HEK293 (cell line): ENCODE measurements around the gene TAMALIN.
A peak's percentile ranks its signal among the peaks of the same experiment; 100 is the strongest.

Experiments used
- CTCF ChIA-PET: fragments of 350-600 bp; formaldehyde crosslinking; extraction: SDS; loops from one replicate; lab custom pipeline; 2021; ENCODE audit warnings: antibody characterized with exemption; lab: Yijun Ruan, JAX
- POLR2A ChIA-PET: fragments of 300-600 bp; formaldehyde crosslinking; extraction: SDS; loops from one replicate; lab custom pipeline; 2020; ENCODE audit warnings: antibody characterized with exemption, inconsistent platforms; lab: Yijun Ruan, JAX
- H3K27ac ChIP-seq: fragments of 200-500 bp; sonication (Bioruptor generic); 2 replicates; pipeline ENCODE4 v1.5.1; 2014; ENCODE audit warnings: low read depth, low read length, control low read depth, inconsistent platforms; ENCODE audit errors: extremely low read depth
- H3K36me3 ChIP-seq, 2 experiments: fragments of 200-500 bp in 1 of 2; sonication (Bioruptor generic) in 1 of 2; 1 replicate in 1 of 2; 2 replicates in 1 of 2; pipeline ENCODE4 v1.5.1; 2014 to 2017; ENCODE audit warnings: inconsistent platforms in 2 of 2, low read length in 2 of 2; ENCODE audit not compliant: control insufficient read depth in 2 of 2, insufficient read depth in 1 of 2
- H3K4me1 ChIP-seq: fragments of 200-500 bp; sonication (Bioruptor generic); 2 replicates; pipeline ENCODE4 v1.5.1; 2014; ENCODE audit warnings: mild to moderate bottlenecking, low read length, inconsistent platforms; ENCODE audit not compliant: control insufficient read depth, insufficient read depth
- H3K4me3 ChIP-seq: 2 replicates; pipeline ENCODE4 v1.5.1; 2011; ENCODE audit warnings: low read depth, mild to moderate bottlenecking, control low read depth, low read length, moderate library complexity
- H3K9me3 ChIP-seq: fragments of 200-500 bp; sonication (Bioruptor generic); 2 replicates; pipeline ENCODE4 v1.5.1; 2014; ENCODE audit warnings: low read depth, low read length, inconsistent platforms; ENCODE audit not compliant: control insufficient read depth, insufficient read depth
- CTCF ChIP-seq: fragments of 450-650 bp; formaldehyde crosslinking; IDR thresholded peaks from 2 replicates; pipeline ENCODE4 v1.5.1; 2016; ENCODE audit warnings: missing biosample characterization, missing genetic modification characterization
- GLIS1 ChIP-seq: fragments of 450-650 bp; formaldehyde crosslinking; IDR thresholded peaks from 2 replicates; pipeline ENCODE4 v1.5.1; 2016; ENCODE audit warnings: missing biosample characterization, missing genetic modification characterization
- IKZF3 ChIP-seq: fragments of 450-650 bp; IDR thresholded peaks from 2 replicates; pipeline ENCODE4 v1.5.0; 2018; ENCODE audit warnings: missing biosample characterization, mild to moderate bottlenecking, missing genetic modification characterization, moderate library complexity
- INSM2 ChIP-seq: fragments of 450-650 bp; formaldehyde crosslinking; IDR thresholded peaks from 2 replicates; pipeline ENCODE4 v1.5.1; 2016; ENCODE audit warnings: missing biosample characterization, missing genetic modification characterization
- ZBTB17 ChIP-seq: fragments of 450-650 bp; formaldehyde crosslinking; IDR thresholded peaks from 2 replicates; pipeline ENCODE4 v1.5.1; 2016; ENCODE audit warnings: missing biosample characterization, missing genetic modification characterization
- ZNF202 ChIP-seq: fragments of 450-650 bp; formaldehyde crosslinking; IDR thresholded peaks from 2 replicates; pipeline ENCODE4 v1.5.1; 2016; ENCODE audit warnings: missing biosample characterization, missing genetic modification characterization, borderline replicate concordance
- ZNF214 ChIP-seq: fragments of 450-650 bp; formaldehyde crosslinking; IDR thresholded peaks from 2 replicates; pipeline ENCODE4 v1.5.1; 2017; ENCODE audit warnings: missing biosample characterization, mild to moderate bottlenecking, missing genetic modification characterization, borderline replicate concordance
- ZNF221 ChIP-seq: fragments of 450-650 bp; formaldehyde crosslinking; IDR thresholded peaks from 2 replicates; pipeline ENCODE4 v1.5.1; 2017; ENCODE audit warnings: missing biosample characterization, missing genetic modification characterization, borderline replicate concordance
- ZNF354C ChIP-seq: fragments of 450-650 bp; formaldehyde crosslinking; IDR thresholded peaks from 2 replicates; pipeline ENCODE4 v1.5.1; 2016; ENCODE audit warnings: missing biosample characterization, missing genetic modification characterization, low read depth, borderline replicate concordance
- ZNF426 ChIP-seq: fragments of 450-650 bp; formaldehyde crosslinking; IDR thresholded peaks from 2 replicates; pipeline ENCODE4 v1.5.1; 2017; ENCODE audit warnings: missing biosample characterization, missing genetic modification characterization, mild to moderate bottlenecking, inconsistent platforms, moderate library complexity
- ZNF610 ChIP-seq: fragments of 450-650 bp; formaldehyde crosslinking; IDR thresholded peaks from 2 replicates; pipeline ENCODE4 v1.5.1; 2016; ENCODE audit warnings: missing biosample characterization, missing genetic modification characterization, borderline replicate concordance
- ZNF654 ChIP-seq: fragments of 450-650 bp; formaldehyde crosslinking; IDR thresholded peaks from 2 replicates; pipeline ENCODE4 v1.5.1; 2016; ENCODE audit warnings: low read depth, missing biosample characterization, missing genetic modification characterization
- ZNF660 ChIP-seq: fragments of 450-650 bp; IDR thresholded peaks from 2 replicates; pipeline ENCODE4 v1.5.1; 2018; ENCODE audit warnings: missing biosample characterization, mild to moderate bottlenecking, missing genetic modification characterization
- ZNF664 ChIP-seq: fragments of 450-650 bp; formaldehyde crosslinking; IDR thresholded peaks from 2 replicates; pipeline ENCODE4 v1.5.1; 2016; ENCODE audit warnings: missing biosample characterization, missing genetic modification characterization
- ZNF791 ChIP-seq: fragments of 450-650 bp; formaldehyde crosslinking; IDR thresholded peaks from 2 replicates; pipeline ENCODE4 v1.5.1; 2016; ENCODE audit warnings: missing biosample characterization, missing genetic modification characterization
- ZSCAN30 ChIP-seq: fragments of 450-650 bp; IDR thresholded peaks from 2 replicates; pipeline ENCODE4 v1.5.1; 2018; ENCODE audit warnings: missing biosample characterization, mild to moderate bottlenecking, missing genetic modification characterization, moderate library complexity
- TF ChIP-seq, protein P1 (sequence below): fragments of 450-650 bp; formaldehyde crosslinking; IDR thresholded peaks from 2 replicates; pipeline ENCODE4 v1.5.1; 2016; ENCODE audit warnings: missing biosample characterization, missing genetic modification characterization
- TF ChIP-seq, protein P2 (sequence below): sonication (generic); formaldehyde crosslinking; IDR thresholded peaks from 2 replicates; pipeline ENCODE4 v1.8.1; 2022; ENCODE audit warnings: mild to moderate bottlenecking, moderate library complexity, missing genetic modification reagents
- TF ChIP-seq, protein P3 (sequence below): fragments of 450-650 bp; formaldehyde crosslinking; IDR thresholded peaks from 2 replicates; pipeline ENCODE4 v1.5.1; 2017; ENCODE audit warnings: missing biosample characterization, missing genetic modification characterization

Gene TAMALIN

GRCh38 chr12:52003016-52003550, 3.7 kb upstream of the TAMALIN start (continued):
- TF ChIP-seq, protein P1, sequence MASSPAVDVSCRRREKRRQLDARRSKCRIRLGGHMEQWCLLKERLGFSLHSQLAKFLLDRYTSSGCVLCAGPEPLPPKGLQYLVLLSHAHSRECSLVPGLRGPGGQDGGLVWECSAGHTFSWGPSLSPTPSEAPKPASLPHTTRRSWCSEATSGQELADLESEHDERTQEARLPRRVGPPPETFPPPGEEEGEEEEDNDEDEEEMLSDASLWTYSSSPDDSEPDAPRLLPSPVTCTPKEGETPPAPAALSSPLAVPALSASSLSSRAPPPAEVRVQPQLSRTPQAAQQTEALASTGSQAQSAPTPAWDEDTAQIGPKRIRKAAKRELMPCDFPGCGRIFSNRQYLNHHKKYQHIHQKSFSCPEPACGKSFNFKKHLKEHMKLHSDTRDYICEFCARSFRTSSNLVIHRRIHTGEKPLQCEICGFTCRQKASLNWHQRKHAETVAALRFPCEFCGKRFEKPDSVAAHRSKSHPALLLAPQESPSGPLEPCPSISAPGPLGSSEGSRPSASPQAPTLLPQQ = peak; percentile 53
- TF ChIP-seq, protein P2, sequence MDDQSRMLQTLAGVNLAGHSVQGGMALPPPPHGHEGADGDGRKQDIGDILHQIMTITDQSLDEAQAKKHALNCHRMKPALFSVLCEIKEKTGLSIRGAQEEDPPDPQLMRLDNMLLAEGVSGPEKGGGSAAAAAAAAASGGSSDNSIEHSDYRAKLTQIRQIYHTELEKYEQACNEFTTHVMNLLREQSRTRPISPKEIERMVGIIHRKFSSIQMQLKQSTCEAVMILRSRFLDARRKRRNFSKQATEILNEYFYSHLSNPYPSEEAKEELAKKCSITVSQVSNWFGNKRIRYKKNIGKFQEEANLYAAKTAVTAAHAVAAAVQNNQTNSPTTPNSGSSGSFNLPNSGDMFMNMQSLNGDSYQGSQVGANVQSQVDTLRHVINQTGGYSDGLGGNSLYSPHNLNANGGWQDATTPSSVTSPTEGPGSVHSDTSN (CRISPR knock-in tag) = no peak
- TF ChIP-seq ZNF354C = no peak

DNA sequence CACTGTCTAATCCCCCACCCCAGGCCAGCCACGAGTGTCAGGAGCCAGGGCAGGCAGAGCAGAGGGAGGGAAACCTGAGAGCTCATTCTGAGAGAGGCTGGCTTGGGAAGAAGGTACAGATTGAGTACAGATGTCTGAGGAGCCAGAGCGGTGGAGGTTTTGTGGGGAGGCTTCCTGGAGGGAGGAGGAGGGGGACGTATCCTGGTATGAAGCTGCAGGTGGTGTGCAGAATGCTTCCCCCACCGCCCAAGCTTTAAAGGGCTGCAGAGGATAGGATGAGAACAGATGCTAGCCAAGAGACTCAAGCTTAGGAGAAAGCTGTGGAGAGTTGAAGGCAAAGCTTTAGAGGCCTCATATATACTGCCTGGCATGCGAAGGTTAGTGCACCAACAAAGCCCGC, 3.2 kb upstream of the TAMALIN start:
- Histone ChIP-seq H3K4me1 (peaks cover 2% of the 10 kb centered on the region; the same call in 1 of the 2 replicates), H3K9me3 (no peaks in the 10 kb centered on the region), H3K36me3 (peaks cover 0 to 25% of the 10 kb centered on the region in 2 experiments; a peak in 2 of 3 replicates), H3K4me3 (no peak overlapping the region), H3K27ac (no peak overlapping the region)
- ChIA-PET POLR2A (interaction anchor here (0.8 to 2.0 kb wide), 3 partner anchors 16 to 21 kb away, joined by 4 to 11 read pairs (median 5); no protein-coding TSS in a partner anchor), CTCF (interaction anchor here (0.6 to 9.6 kb wide), 24 partner anchors 9 to 585 kb away, joined by 3 to 291 read pairs (median 4); no protein-coding TSS in a partner anchor)
- TF ChIP-seq, protein P3, sequence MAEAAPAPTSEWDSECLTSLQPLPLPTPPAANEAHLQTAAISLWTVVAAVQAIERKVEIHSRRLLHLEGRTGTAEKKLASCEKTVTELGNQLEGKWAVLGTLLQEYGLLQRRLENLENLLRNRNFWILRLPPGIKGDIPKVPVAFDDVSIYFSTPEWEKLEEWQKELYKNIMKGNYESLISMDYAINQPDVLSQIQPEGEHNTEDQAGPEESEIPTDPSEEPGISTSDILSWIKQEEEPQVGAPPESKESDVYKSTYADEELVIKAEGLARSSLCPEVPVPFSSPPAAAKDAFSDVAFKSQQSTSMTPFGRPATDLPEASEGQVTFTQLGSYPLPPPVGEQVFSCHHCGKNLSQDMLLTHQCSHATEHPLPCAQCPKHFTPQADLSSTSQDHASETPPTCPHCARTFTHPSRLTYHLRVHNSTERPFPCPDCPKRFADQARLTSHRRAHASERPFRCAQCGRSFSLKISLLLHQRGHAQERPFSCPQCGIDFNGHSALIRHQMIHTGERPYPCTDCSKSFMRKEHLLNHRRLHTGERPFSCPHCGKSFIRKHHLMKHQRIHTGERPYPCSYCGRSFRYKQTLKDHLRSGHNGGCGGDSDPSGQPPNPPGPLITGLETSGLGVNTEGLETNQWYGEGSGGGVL (tag by site-specific recombination) = peak; percentile 32; the same call in 1 of the 2 replicates
- TF ChIP-seq ZNF214 (tag by site-specific recombination) = no peak
- no peak for TF ChIP-seq ZNF221

DNA sequence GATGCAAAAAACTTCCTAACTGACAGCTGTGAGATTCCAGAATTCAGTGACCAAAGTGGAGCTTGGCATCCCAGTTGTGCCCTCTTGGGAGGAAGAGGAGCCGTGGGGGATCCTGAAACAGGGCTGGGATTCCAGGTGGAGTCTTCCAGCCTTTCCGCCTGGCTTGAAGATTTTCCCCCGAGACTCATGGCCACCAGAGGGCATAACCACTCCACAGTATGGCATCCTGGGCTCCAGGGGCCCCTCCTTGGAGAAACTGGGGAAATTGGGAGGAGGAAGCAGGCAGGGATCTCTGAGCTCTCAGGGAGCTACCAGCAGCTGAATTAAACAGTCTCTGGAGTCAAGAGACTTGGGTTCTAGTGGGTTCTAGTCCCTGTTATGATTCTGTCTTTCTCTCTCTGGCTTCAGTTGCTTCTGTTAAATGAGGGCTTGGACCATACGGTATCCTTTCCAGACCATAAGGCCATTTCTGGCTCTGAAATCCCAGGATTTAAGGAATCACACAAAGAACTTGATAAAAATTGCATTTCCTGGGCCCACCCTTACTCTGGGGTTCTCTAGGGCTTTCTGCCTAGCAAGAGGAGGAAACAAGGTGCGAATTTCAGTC, 2.6 kb upstream of the TAMALIN start:
- POLR2A ChIA-PET = interaction anchor here (0.6 to 2.0 kb wide), 3 partner anchors 14 to 19 kb away, joined by 5 to 11 read pairs (median 6); no protein-coding TSS in a partner anchor
- Histone ChIP-seq H3K9me3 (no peaks in the 10 kb centered on the region), H3K4me3 (no peak overlapping the region), H3K27ac (no peak overlapping the region), H3K4me1 (peaks cover 2% of the 10 kb centered on the region; the same call in 1 of the 2 replicates), H3K36me3 (peaks cover 0 to 21% of the 10 kb centered on the region in 2 experiments; a peak in 1 of 3 replicates)
- TF ChIP-seq ZNF202 (no peak), ZNF610 (tag by site-specific recombination) (no peak), IKZF3 (tag by site-specific recombination) (peak; percentile 88), ZNF660 (tag by site-specific recombination) (peak; percentile 43; the same call in 1 of the 2 replicates), ZNF664 (tag by site-specific recombination) (no peak), ZNF654 (tag by site-specific recombination) (peak; percentile 66), ZNF426 (tag by site-specific recombination) (no peak), ZNF791 (tag by site-specific recombination) (no peak), ZSCAN30 (tag by site-specific recombination) (0 out of 2 replicates have a peak, but pooled peaks have one; percentile 14), GLIS1 (tag by site-specific recombination) (peak; percentile 67), ZBTB17 (0 out of 2 replicates have a peak, but pooled peaks have one; percentile 19), CTCF (tag by site-specific recombination) (peak; percentile 85), INSM2 (tag by site-specific recombination) (no peak)
- CTCF ChIA-PET = interaction anchor here (0.6 to 9.6 kb wide), 28 partner anchors 9 to 1122 kb away, joined by 3 to 291 read pairs (median 5); no protein-coding TSS in a partner anchor
